Thymus (tissue), 11 donors: ENCODE measurements around the gene DPP10. TPM values are rescaled to one million over a fixed set of nuclear protein-coding genes. Genes with fewer than 3 reads are reported as not detected.
"Not testable (repeated sequence)": the region's sequence is repeated elsewhere in the genome, so short reads cannot be mapped to it uniquely, and the experiment has no call there.

Source experiments
- DNase-seq, 9 donors: peaks; one replicate each; pipeline ENCODE4 v3.0.0-alpha.2; 2013; ENCODE audit warnings: low spot score in 9 of 9, low read depth in 6 of 9, missing footprints in 1 of 9
- H3K27ac ChIP-seq, 2 donors: one replicate each; pipeline ENCODE4 v1.5.1; 2013; ENCODE audit warnings: control low read depth in 1 of 2, low read depth in 1 of 2, low read length in 1 of 2, mild to moderate bottlenecking in 1 of 2, moderate library complexity in 1 of 2
- H3K27me3 ChIP-seq, 2 donors: one replicate each; pipeline ENCODE4 v1.5.1; 2013; ENCODE audit warnings: low read length in 1 of 2; ENCODE audit not compliant: control insufficient read depth in 2 of 2, insufficient read depth in 1 of 2
- H3K36me3 ChIP-seq, 2 donors: one replicate each; pipeline ENCODE4 v1.5.1; 2013; ENCODE audit warnings: low read length in 1 of 2, mild to moderate bottlenecking in 1 of 2, moderate library complexity in 1 of 2; ENCODE audit not compliant: control insufficient read depth in 2 of 2, insufficient read depth in 2 of 2
- H3K4me1 ChIP-seq, 2 donors: one replicate each; pipeline ENCODE4 v1.5.1; 2013; ENCODE audit warnings: low read length in 2 of 2; ENCODE audit not compliant: control insufficient read depth in 2 of 2, insufficient read depth in 2 of 2
- H3K4me3 ChIP-seq, 2 donors: one replicate each; pipeline ENCODE4 v1.5.1; 2013; ENCODE audit warnings: low read length in 2 of 2, control low read depth in 1 of 2, mild to moderate bottlenecking in 1 of 2
- H3K9me3 ChIP-seq, 2 donors: one replicate each; pipeline ENCODE4 v1.5.1; 2013; ENCODE audit warnings: low read length in 1 of 2, mild to moderate bottlenecking in 1 of 2; ENCODE audit not compliant: control insufficient read depth in 2 of 2, insufficient read depth in 1 of 2
- WGBS: extraction: QIAGEN DNeasy Blood & Tissue Kit; methylation state at CpG from one replicate; pipeline ENCODE4 v1.1.7; 2013; 5-methylcytosine and 5-hydroxymethylcytosine counted together
- polyA plus RNA-seq: library from polyadenylated mRNA; stranded (reverse); fragments of 200-250 nt; gene quantifications from one replicate; pipeline ENCODE4 v1.2.3, GENCODE V29; 2013
- total RNA-seq: library from RNA; stranded (reverse); fragments of 120-200 nt; gene quantifications from one replicate; pipeline ENCODE4 v1.2.4, GENCODE V29; 2013
- donor health status: healthy.

DPP10 gene
- total and polyA plus RNA-seq, 2 donors, result 0.02 to 0.14 TPM

DNA sequence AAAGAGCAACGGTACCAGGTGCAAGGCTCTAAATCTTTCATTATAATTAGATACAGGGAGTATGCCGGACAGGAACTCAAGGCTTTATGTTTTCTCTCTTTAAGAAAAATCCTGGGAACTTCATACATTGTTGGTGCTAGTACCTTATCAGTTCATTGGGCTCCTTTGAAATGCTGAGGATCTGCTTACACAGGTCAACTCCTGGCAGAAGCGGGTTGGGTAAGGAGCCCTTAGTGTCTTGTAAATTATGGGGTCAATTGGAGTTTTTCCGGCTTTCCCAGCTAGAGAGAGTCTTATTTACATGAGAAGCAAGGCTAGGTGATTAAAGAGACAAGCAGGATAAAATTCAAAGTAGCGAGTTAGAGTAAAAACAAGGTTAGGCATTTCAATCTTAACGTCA is 998.3 kb downstream of the DPP10 start:
- not testable (repeated sequence) for H3K4me3 ChIP-seq, H3K27me3 ChIP-seq, H3K4me1 ChIP-seq, H3K36me3 ChIP-seq, H3K27ac ChIP-seq, H3K9me3 ChIP-seq, DNase-seq
- WGBS, result 25% methylated on average over 6 of the region's 6 CpGs

DNA sequence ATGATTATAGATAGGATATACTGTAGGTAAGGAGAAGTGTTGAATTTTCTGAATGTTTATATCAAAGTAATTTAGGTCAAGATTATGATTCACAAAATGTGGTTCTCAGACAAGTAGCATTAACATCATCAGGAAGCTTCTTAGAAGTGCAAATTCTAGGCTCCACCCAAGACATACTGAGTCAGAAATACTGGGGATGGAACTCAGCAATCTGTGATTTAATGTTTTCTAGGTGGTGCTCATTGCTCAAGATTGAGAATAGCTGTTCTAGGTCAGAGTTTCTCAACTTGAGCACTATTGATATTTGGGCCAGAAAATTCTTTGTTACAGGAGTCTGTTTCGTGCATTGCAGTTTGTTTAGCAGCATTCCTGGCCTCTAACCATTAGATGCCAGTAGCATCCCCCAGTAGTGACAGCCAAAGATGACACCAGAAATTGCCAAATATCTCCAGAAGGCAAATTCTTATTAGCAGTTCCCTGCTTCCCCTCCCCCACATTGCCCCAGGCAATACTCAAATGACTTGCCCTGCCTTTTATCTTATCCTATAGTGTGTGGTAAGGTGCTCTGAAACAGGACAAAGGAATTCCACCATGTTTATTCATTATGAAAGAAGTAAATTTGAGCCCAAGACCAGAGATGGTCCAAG is 1001.2 kb downstream of the DPP10 start:
- H3K36me3 ChIP-seq, result no peaks in the 10 kb centered on the region
- WGBS, result 70% methylated on average over 1 of the region's 1 CpG

DNA sequence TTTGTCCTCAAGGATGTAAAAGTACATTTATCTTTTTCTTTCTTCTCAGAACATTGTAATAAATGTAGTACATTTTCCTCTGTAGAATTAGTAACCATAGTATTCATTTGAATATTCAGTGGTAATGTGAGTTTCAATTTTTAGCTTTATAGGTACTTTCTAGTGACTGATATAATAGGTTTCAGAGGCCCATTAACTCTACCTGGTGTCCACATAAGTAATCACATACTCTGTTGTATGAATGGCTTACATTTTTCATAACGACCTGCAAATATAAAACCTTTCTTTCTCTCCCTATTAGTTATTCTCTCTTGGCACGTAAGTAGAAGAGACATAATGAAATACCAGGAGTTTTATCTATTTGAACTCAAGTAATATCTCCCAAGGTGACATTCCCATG is 1017.6 kb downstream of the DPP10 start:
- no peaks in the 10 kb centered on the region for H3K27me3 ChIP-seq
- no peaks in the 10 kb centered on the region for H3K4me1 ChIP-seq
- WGBS, result 88% methylated on average over 2 of the region's 2 CpGs
- no peaks in the 10 kb centered on the region for H3K36me3 ChIP-seq
- no peak overlapping the region for H3K4me3 ChIP-seq
- no peak overlapping the region for H3K27ac ChIP-seq
- peaks cover 1 to 3% of the 10 kb centered on the region in 2 donors for H3K9me3 ChIP-seq
- no peak for DNase-seq

More for the DNA sequence above, 1001.2 kb downstream of the DPP10 start:
- no peak for DNase-seq
- H3K9me3 ChIP-seq, result peaks cover 0 to 9% of the 10 kb centered on the region in 2 donors
- no peaks in the 10 kb centered on the region for H3K27me3 ChIP-seq
- H3K4me3 ChIP-seq, result no peak overlapping the region
- H3K4me1 ChIP-seq, result no peaks in the 10 kb centered on the region
- no peak overlapping the region for H3K27ac ChIP-seq

DNA sequence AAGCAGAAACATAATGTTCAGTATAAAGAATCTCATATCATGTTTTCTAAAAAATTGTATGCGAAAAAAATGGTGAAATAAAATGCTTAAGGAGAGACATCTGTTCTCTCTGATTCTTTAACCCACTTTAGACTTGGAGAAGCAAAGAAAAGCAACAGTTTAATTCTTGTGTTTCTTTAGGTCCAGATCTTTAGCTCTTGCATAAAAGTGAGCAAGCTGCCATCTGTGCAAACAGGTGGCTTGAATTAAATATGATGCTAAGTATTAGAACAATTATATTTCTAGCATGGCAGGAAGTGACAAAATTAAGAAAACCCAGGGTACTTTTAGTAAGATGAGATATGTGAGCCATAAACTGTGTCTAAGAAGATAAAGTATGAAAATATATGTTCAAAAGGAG is 1038.3 kb downstream of the DPP10 start:
- no peaks in the 10 kb centered on the region for H3K4me1 ChIP-seq
- H3K9me3 ChIP-seq, result no peaks in the 10 kb centered on the region
- no peaks in the 10 kb centered on the region for H3K27me3 ChIP-seq
- H3K27ac ChIP-seq, result no peak overlapping the region
- DNase-seq, result no peak
- 90% methylated on average over 1 of the region's 1 CpG for WGBS
- H3K36me3 ChIP-seq, result no peaks in the 10 kb centered on the region
- no peak overlapping the region for H3K4me3 ChIP-seq

DNA sequence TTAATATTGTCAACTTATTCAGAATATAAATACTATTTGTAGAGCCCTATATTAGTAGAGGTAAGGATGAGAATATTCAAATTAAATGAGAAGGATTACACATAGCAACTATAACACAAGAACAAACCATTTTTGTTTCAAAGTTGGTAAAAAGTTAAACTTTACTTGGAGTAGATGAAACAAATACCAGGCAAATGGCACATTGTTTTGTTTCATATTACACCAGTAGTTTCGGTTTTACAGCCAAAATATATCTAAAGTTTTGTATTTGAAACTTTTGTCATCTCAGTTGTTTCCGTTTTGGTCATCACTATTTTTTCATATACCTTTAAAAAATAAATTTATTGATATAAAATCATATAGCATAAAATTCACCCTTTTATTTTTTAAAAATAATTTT is 1039.4 kb downstream of the DPP10 start:
- Histone ChIP-seq H3K4me3 (no peak overlapping the region), H3K27ac (no peak overlapping the region), H3K27me3 (no peaks in the 10 kb centered on the region), H3K36me3 (no peaks in the 10 kb centered on the region), H3K4me1 (no peaks in the 10 kb centered on the region), H3K9me3 (no peaks in the 10 kb centered on the region)
- WGBS, result 81% methylated on average over 2 of the region's 2 CpGs
- no peak for DNase-seq

DNA sequence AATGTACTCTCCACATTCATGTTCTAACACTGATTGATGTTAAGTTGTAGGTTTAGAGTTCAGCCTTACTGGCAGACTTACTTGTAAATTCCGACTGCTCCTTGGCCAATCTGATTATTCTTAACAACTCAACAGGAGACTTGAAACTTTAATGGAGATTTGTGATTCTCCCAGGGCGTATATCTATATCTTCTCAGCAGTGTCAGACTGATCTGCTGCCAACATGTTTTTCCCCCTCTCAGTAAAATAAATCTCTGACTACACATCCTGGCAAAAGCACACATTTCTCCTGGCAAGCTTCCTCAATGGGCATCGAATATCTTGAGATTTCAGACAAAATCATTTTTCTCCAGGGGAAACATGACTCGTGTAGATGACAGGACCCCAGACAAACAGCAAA is 1041.2 kb downstream of the DPP10 start:
- H3K27ac ChIP-seq, result no peak overlapping the region
- no peaks in the 10 kb centered on the region for H3K27me3 ChIP-seq
- no peak for DNase-seq
- H3K9me3 ChIP-seq, result no peaks in the 10 kb centered on the region
- 88% methylated on average over 4 of the region's 4 CpGs for WGBS
- H3K4me1 ChIP-seq, result no peaks in the 10 kb centered on the region
- H3K36me3 ChIP-seq, result no peaks in the 10 kb centered on the region
- no peak overlapping the region for H3K4me3 ChIP-seq

DNA sequence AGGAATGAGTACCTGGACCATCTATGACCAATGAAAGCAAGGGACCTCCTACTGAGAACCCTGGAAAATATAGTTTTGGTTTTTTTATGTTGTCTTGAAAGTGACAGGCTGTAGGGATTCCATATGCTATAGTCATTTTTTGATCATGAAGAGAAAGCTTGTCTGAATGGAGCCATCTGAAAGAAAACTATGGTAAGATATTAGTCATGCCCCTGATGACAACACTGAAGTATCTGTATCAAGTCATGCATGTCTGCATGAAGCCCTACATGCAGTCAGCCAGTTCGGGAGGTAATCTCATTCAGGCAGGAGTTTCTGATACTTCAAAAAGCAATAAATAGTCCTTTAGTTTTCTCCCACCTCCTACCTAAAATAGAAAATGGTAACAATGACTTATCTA is 1042.0 kb downstream of the DPP10 start:
- DNase-seq, result no peak
- WGBS, result 81% methylated on average over 1 of the region's 1 CpG
- Histone ChIP-seq H3K4me3 (no peak overlapping the region), H3K9me3 (no peaks in the 10 kb centered on the region), H3K36me3 (no peaks in the 10 kb centered on the region), H3K27me3 (no peaks in the 10 kb centered on the region), H3K27ac (no peak overlapping the region), H3K4me1 (no peaks in the 10 kb centered on the region)

DNA sequence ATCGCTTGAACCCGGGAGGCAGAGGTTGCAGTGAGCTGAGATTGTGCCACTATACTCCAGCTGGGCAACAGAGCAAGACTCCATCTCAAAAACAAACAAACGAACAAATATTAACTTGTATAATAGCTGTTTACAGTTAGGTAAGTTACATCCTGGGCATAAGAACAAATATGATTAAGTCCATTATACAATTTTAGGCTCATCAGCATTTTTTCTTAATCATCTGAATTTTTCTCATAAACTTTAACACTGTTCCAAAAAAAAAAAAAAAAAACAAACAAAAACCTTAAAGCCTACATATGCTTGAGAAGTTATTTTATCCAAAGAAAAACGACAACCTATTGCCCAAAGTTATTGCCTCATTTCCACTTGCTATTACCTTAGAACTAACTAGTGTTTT is 1042.5 kb downstream of the DPP10 start:
- no peaks in the 10 kb centered on the region for H3K36me3 ChIP-seq
- no peak overlapping the region for H3K4me3 ChIP-seq
- H3K27ac ChIP-seq, result no peak overlapping the region
- H3K9me3 ChIP-seq, result no peaks in the 10 kb centered on the region
- no peaks in the 10 kb centered on the region for H3K27me3 ChIP-seq
- no peak for DNase-seq
- 93% methylated on average over 4 of the region's 4 CpGs for WGBS
- no peaks in the 10 kb centered on the region for H3K4me1 ChIP-seq

DNA sequence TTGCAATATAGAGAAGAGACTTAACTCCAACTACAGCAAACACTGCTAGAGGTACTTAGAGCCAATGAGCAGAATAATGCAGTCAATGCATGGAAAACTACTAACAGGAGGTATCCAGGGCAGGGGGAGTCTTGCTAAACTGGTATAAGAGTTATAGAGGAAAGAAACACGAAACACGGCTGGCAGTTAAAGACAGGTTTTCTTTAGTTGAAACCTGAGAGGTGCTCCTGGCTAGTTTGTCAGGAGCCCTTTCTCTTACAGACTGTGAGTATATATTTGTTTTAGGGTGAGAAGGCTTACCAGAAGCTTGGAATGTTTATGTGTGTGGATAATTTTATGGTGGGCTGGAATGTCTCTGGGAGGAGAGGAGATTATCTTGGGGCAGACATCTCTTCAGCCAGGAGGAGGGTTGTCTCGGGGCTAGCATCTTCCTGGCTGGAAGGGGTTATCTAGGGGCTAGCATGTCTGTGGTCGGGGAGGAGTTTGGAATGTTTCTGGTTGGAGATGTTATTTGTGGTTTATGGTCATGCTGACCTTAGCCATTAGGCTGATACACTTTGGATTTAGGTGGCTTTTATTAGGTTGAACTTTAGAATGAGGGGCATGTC is 1048.8 kb downstream of the DPP10 start:
- Histone ChIP-seq H3K4me3 (no peak overlapping the region), H3K9me3 (no peaks in the 10 kb centered on the region), H3K4me1 (no peaks in the 10 kb centered on the region), H3K27ac (no peak overlapping the region), H3K27me3 (no peaks in the 10 kb centered on the region), H3K36me3 (no peaks in the 10 kb centered on the region)
- 54% methylated on average over 4 of the region's 4 CpGs for WGBS
- DNase-seq, result no peak
